ENCODE data around the gene ASIC4. TPM values are rescaled to one million over a fixed set of nuclear protein-coding genes. Genes with fewer than 3 reads are reported as not detected.

ASIC4 gene
- total RNA-seq, 1 donor from 2014 or later, result not detected

GRCh38 chr2:219567791-219568361 is 53.6 kb downstream of the ASIC4 start:
- no peak overlapping the region for H3K4me3 ChIP-seq
- intact Hi-C loops (cut with DNase I), result no loop called here
- DNase-seq (ENCODE audit: extremely low spot score in 2 of 2), result no peak
- no peak overlapping the region for H3K27ac ChIP-seq
- H3K27me3 ChIP-seq, result no peaks in the 10 kb centered on the region
- TF ChIP-seq POLR2A (IDR thresholded peaks at IDR 0.05) (no peak), CTCF (IDR thresholded peaks at IDR 0.05) (no peak), POLR2AphosphoS5 (IDR thresholded peaks at IDR 0.05; ENCODE audit: insufficient read depth in 1 of 2, low read depth in 1 of 2) (no peak)
- H3K36me3 ChIP-seq, result peaks cover 0 to 4% of the 10 kb centered on the region in 2 donors
- H3K4me1 ChIP-seq, result peaks cover 14% of the 10 kb centered on the region
- no peaks in the 10 kb centered on the region for H3K9me3 ChIP-seq

- TF ChIP-seq POLR2AphosphoS5 (IDR thresholded peaks at IDR 0.05; ENCODE audit: insufficient read depth in 1 of 2, low read depth in 1 of 2), result no peak
- no peak for TF ChIP-seq CTCF (IDR thresholded peaks at IDR 0.05)
- no peak for TF ChIP-seq POLR2A (IDR thresholded peaks at IDR 0.05)
- H3K27ac ChIP-seq, result no peak overlapping the region
- intact Hi-C loops (cut with DNase I), result no loop called here
- H3K4me3 ChIP-seq, result no peak overlapping the region
- H3K27me3 ChIP-seq, result no peaks in the 10 kb centered on the region
- DNase-seq (ENCODE audit: extremely low spot score in 2 of 2), result no peak
- H3K4me1 ChIP-seq, result peaks cover 14% of the 10 kb centered on the region
- H3K36me3 ChIP-seq, result no peaks in the 10 kb centered on the region
- H3K9me3 ChIP-seq, result no peaks in the 10 kb centered on the region
Measured at GRCh38 chr2:219569041-219569440, 54.8 kb downstream of the ASIC4 start.

- DNase-seq (ENCODE audit: extremely low spot score in 2 of 2), result no peak
- Histone ChIP-seq H3K36me3 (no peaks in the 10 kb centered on the region), H3K27ac (no peak overlapping the region), H3K4me1 (peaks cover 14% of the 10 kb centered on the region), H3K4me3 (peak overlapping the region in 1 of 2 donors; percentile 97), H3K27me3 (no peaks in the 10 kb centered on the region), H3K9me3 (no peaks in the 10 kb centered on the region)
- intact Hi-C loops (cut with DNase I), result no loop called here
- TF ChIP-seq POLR2AphosphoS5 (IDR thresholded peaks at IDR 0.05; ENCODE audit: insufficient read depth in 1 of 2, low read depth in 1 of 2) (no peak), CTCF (IDR thresholded peaks at IDR 0.05) (no peak), POLR2A (IDR thresholded peaks at IDR 0.05) (no peak)
Measured at GRCh38 chr2:219569635-219570034, 55.4 kb downstream of the ASIC4 start.

GRCh38 chr2:219570194-219570923 is 56.1 kb downstream of the ASIC4 start:
- peak in 1 of 2 donors; percentile 26 for TF ChIP-seq POLR2AphosphoS5 (IDR thresholded peaks at IDR 0.05; ENCODE audit: insufficient read depth in 1 of 2, low read depth in 1 of 2)
- TF ChIP-seq POLR2A (IDR thresholded peaks at IDR 0.05), result no peak
- Histone ChIP-seq H3K4me3 (peak overlapping the region; percentile 64 to 97), H3K27ac (peak overlapping the region; percentile 80), H3K27me3 (no peaks in the 10 kb centered on the region), H3K36me3 (no peaks in the 10 kb centered on the region), H3K4me1 (peaks cover 14% of the 10 kb centered on the region), H3K9me3 (no peaks in the 10 kb centered on the region)
- intact Hi-C loops (cut with DNase I), result no loop called here
- no peak for DNase-seq (ENCODE audit: extremely low spot score in 2 of 2)

- TF ChIP-seq POLR2AphosphoS5 (IDR thresholded peaks at IDR 0.05; ENCODE audit: insufficient read depth in 1 of 2, low read depth in 1 of 2), result no peak
- no peak for TF ChIP-seq CTCF (IDR thresholded peaks at IDR 0.05)
- no peak for TF ChIP-seq POLR2A (IDR thresholded peaks at IDR 0.05)
- intact Hi-C loops (cut with DNase I), result no loop called here
- H3K4me1 ChIP-seq, result peaks cover 14% of the 10 kb centered on the region
- no peaks in the 10 kb centered on the region for H3K9me3 ChIP-seq
- H3K4me3 ChIP-seq, result peak overlapping the region; percentile 64 to 97
- H3K27me3 ChIP-seq, result no peaks in the 10 kb centered on the region
- H3K36me3 ChIP-seq, result no peaks in the 10 kb centered on the region
- H3K27ac ChIP-seq, result peak overlapping the region; percentile 80
- DNase-seq (ENCODE audit: extremely low spot score in 2 of 2), result no peak
Measured at GRCh38 chr2:219570924-219571310, 56.6 kb downstream of the ASIC4 start.
